WERI-Rb-1 (cell line): Measurements from ENCODE around the gene ARHGEF19.

Source experiments
- DNase-seq: peaks from one replicate; pipeline ENCODE4 v3.0.0-alpha.2; 2020
- H3K27ac ChIP-seq: fragments of 250-450 bp; sonication (Bioruptor Pico); 2 replicates; pipeline ENCODE4 v1.5.1; 2020; ENCODE audit warnings: mild to moderate bottlenecking, moderate library complexity
- H3K27me3 ChIP-seq: fragments of 250-450 bp; sonication (Bioruptor Pico); 2 replicates; pipeline ENCODE4 v1.5.1; 2021; ENCODE audit warnings: mild to moderate bottlenecking, low read depth, moderate library complexity; ENCODE audit not compliant: insufficient read depth, severe bottlenecking
- H3K36me3 ChIP-seq: fragments of 250-450 bp; sonication (Bioruptor Pico); 2 replicates; pipeline ENCODE4 v1.5.1; 2020; ENCODE audit warnings: mild to moderate bottlenecking, moderate library complexity
- H3K4me3 ChIP-seq: 2 replicates; pipeline ENCODE4 v1.5.1; 2011; ENCODE audit warnings: low read depth, mild to moderate bottlenecking, control low read depth, low read length
- H3K9me3 ChIP-seq: fragments of 250-450 bp; sonication (Bioruptor Pico); 2 replicates; pipeline ENCODE4 v1.5.1; 2021; ENCODE audit warnings: mild to moderate bottlenecking, moderate library complexity; ENCODE audit not compliant: severe bottlenecking
- CTCF ChIP-seq: IDR thresholded peaks from 2 replicates; pipeline ENCODE4 v1.5.1; 2011; ENCODE audit warnings: low read depth, mild to moderate bottlenecking, control low read depth, inconsistent platforms, low read length

ARHGEF19 gene

GRCh38 chr1:16205891-16206546 is 6.4 kb downstream of the ARHGEF19 start:
- DNase-seq, result no peak
- no peak for TF ChIP-seq CTCF
- H3K9me3 ChIP-seq, result no peaks in the 10 kb centered on the region
- H3K27ac ChIP-seq, result no peak overlapping the region
- H3K36me3 ChIP-seq, result no peaks in the 10 kb centered on the region
- H3K27me3 ChIP-seq, result no peaks in the 10 kb centered on the region
- H3K4me3 ChIP-seq, result no peak overlapping the region

GRCh38 chr1:16205334-16205671 is 7.1 kb downstream of the ARHGEF19 start:
- no peaks in the 10 kb centered on the region for H3K27me3 ChIP-seq
- no peak overlapping the region for H3K27ac ChIP-seq
- no peaks in the 10 kb centered on the region for H3K36me3 ChIP-seq
- TF ChIP-seq CTCF, result no peak
- no peaks in the 10 kb centered on the region for H3K9me3 ChIP-seq
- no peak for DNase-seq
- no peak overlapping the region for H3K4me3 ChIP-seq

GRCh38 chr1:16204634-16205333 is 7.7 kb downstream of the ARHGEF19 start:
- H3K9me3 ChIP-seq, result no peaks in the 10 kb centered on the region
- H3K36me3 ChIP-seq, result no peaks in the 10 kb centered on the region
- H3K4me3 ChIP-seq, result no peak overlapping the region
- TF ChIP-seq CTCF, result peak; percentile 81
- no peak overlapping the region for H3K27ac ChIP-seq
- no peaks in the 10 kb centered on the region for H3K27me3 ChIP-seq
- peak; percentile 65 for DNase-seq

DNA sequence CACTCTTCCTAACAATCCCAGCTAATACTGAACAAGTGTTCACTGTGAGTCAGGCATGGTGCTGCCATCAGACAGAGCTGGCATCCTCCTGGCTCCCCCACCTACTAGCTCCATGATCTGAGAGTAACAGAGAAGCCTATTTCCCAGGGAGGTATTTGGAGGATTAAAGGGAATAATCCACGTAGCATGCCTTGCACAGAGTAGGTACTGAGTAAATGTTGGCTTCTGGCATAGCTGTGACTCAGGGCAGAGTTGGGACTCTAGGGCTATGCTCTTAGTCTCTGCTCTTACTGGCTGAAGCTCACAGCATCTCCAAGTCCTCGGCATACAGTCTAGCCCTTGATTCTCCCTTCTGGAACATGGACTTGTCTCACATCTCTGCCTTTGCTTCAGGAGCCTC is 8.2 kb downstream of the ARHGEF19 start:
- no peak for DNase-seq
- Histone ChIP-seq H3K27me3 (no peaks in the 10 kb centered on the region), H3K4me3 (no peak overlapping the region), H3K9me3 (no peaks in the 10 kb centered on the region), H3K27ac (no peak overlapping the region), H3K36me3 (no peaks in the 10 kb centered on the region)
- TF ChIP-seq CTCF, result no peak

DNA sequence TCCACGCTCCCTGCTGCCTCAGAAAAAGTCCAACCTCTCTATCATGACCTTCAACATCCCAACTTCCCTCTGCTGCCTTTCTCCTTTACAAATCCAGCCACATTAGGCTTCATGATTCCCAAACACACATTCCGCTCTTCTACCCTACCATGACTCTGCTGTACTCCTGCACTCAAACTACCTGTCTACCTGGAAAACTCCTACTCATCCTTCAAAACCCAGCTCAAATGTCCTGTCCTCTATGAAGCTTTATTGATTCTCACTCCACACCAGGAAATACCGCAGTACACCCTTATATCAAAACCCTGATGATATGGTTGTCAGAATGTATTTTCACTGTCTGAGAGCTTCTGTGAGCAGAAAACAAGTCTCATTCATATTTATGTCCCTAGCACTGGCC is 8.9 kb downstream of the ARHGEF19 start:
- Histone ChIP-seq H3K27me3 (no peaks in the 10 kb centered on the region), H3K36me3 (no peaks in the 10 kb centered on the region), H3K27ac (no peak overlapping the region), H3K4me3 (no peak overlapping the region), H3K9me3 (no peaks in the 10 kb centered on the region)
- TF ChIP-seq CTCF, result no peak
- DNase-seq, result no peak
